HepG2 (cell line): ENCODE results near the gene HORMAD2. TPM values are rescaled to one million over a fixed set of nuclear protein-coding genes. Genes with fewer than 3 reads are reported as not detected.
A peak's percentile ranks its signal among the peaks of the same experiment; 100 is the strongest.

Experiments
- ATAC-seq: fragments of 200-7000 bp; cut with Tn5 transposase; 3 replicates; pipeline ENCODE4 v1.9.1; 2020; ENCODE audit warnings: mild to moderate bottlenecking, moderate library complexity
- BruUV-seq: library from RNA; stranded (reverse); fragments of 400-500 nt; replicated peaks from 2 replicates; lab custom pipeline; 2021; lab: Mats Ljungman, UMichigan
- CTCF ChIA-PET: fragments of 300-600 bp; formaldehyde crosslinking; extraction: SDS; loops from one replicate; lab custom pipeline; 2021; ENCODE audit warnings: low total read pairs, inconsistent platforms, low intra/inter-chr PET ratio; lab: Yijun Ruan, JAX
- POLR2A ChIA-PET: fragments of 350-600 bp; sonication (Branson Sonifier 250); formaldehyde crosslinking; loops from one replicate; lab custom pipeline; 2020; ENCODE audit warnings: antibody characterized with exemption, inconsistent platforms; lab: Yijun Ruan, JAX
- DNase-seq: peaks from one replicate; pipeline ENCODE4 v3.0.0-alpha.2; 2015; ENCODE audit warnings: low spot score
- FAIRE-seq: peaks from 3 replicates; lab custom pipeline; 2011; peaks lifted over from hg19 to GRCh38; lab: Jason Lieb, UNC
- H2AFZ ChIP-seq: one replicate; pipeline ENCODE4 v1.6.1; 2011; ENCODE audit warnings: low read length, inconsistent platforms
- H3K27ac ChIP-seq: fragments of 300-600 bp; 3 replicates; pipeline ENCODE4 v1.8.0; 2011; ENCODE audit warnings: mixed run types, mild to moderate bottlenecking, mixed read lengths, low read length, inconsistent platforms; ENCODE audit not compliant: insufficient read depth; ENCODE audit errors: extremely low read length
- H3K27me3 ChIP-seq, 2 experiments: fragments of 200-600 bp in 1 of 2; 2 replicates in 1 of 2; 3 replicates in 1 of 2; pipeline versions ENCODE4 v1.6.0 to v1.8.0; 2011; ENCODE audit warnings: low read length in 2 of 2, mild to moderate bottlenecking in 2 of 2, moderate library complexity in 2 of 2, inconsistent platforms in 1 of 2; ENCODE audit not compliant: insufficient read depth in 2 of 2, control insufficient read depth in 1 of 2
- H3K36me3 ChIP-seq, 2 experiments: fragments of 200-600 bp in 1 of 2; replicated peaks in 1 of 2; 2 replicates in 1 of 2; 3 replicates in 1 of 2; pipeline versions ENCODE4 v1.5.1 to v1.8.0; 2011; ENCODE audit warnings: low read length in 2 of 2, inconsistent platforms in 1 of 2; ENCODE audit not compliant: insufficient read depth in 2 of 2, control insufficient read depth in 1 of 2
- H3K4me1 ChIP-seq: 2 replicates; pipeline ENCODE4 v1.5.1; 2012; ENCODE audit warnings: low read length, inconsistent platforms; ENCODE audit not compliant: insufficient read depth
- H3K4me2 ChIP-seq: 2 replicates; pipeline ENCODE4 v1.6.0; 2011; ENCODE audit warnings: low read depth, low read length, inconsistent platforms
- H3K4me3 ChIP-seq, 3 experiments: fragments of 200-600 bp in 1 of 3; sonication (generic), shearing (Covaris generic) in 1 of 3; replicated peaks in 1 of 3; 2 replicates each; pipeline ENCODE4 v1.5.1; 2011 to 2016; ENCODE audit warnings: low read length in 3 of 3, inconsistent platforms in 2 of 3, low read depth in 2 of 3, mild to moderate bottlenecking in 2 of 3, control low read depth in 1 of 3, mixed read lengths in 1 of 3; ENCODE audit not compliant: insufficient read depth in 1 of 3
- H3K79me2 ChIP-seq: one replicate; pipeline ENCODE4 v1.6.1; 2011; ENCODE audit warnings: low read length, inconsistent platforms; ENCODE audit not compliant: insufficient read depth
- H3K9ac ChIP-seq: 2 replicates; pipeline ENCODE4 v1.6.0; 2011; ENCODE audit warnings: mild to moderate bottlenecking, low read depth, low read length, inconsistent platforms; ENCODE audit not compliant: insufficient read depth
- H3K9me3 ChIP-seq: 2 replicates; pipeline ENCODE4 v1.5.1; 2012; ENCODE audit warnings: mild to moderate bottlenecking, low read length
- H4K20me1 ChIP-seq: 2 replicates; pipeline ENCODE4 v1.6.0; 2011; ENCODE audit warnings: inconsistent platforms, mild to moderate bottlenecking, low read length, moderate library complexity; ENCODE audit not compliant: insufficient read depth
- EP300 ChIP-seq, 3 experiments: sonication (generic) in 1 of 3; formaldehyde crosslinking in 1 of 3; IDR thresholded peaks; 2 replicates each; pipeline versions ENCODE4 v1.5.1 to v1.6.1; 2011 to 2020; ENCODE audit warnings: low read depth in 2 of 3, low read length in 2 of 3, borderline replicate concordance in 1 of 3, improper control_type of control experiment in 1 of 3, mild to moderate bottlenecking in 1 of 3, missing genetic modification reagents in 1 of 3, moderate library complexity in 1 of 3
- HNF4A ChIP-seq: sonication (generic); formaldehyde crosslinking; IDR thresholded peaks from 2 replicates; pipeline ENCODE4 v1.4.0; 2020; ENCODE audit warnings: missing genetic modification reagents
- NR2F1 ChIP-seq, 2 experiments: fragments of 450-650 bp in 1 of 2; formaldehyde crosslinking in 1 of 2; IDR thresholded peaks; 2 replicates each; pipeline versions ENCODE4 v1.5.0 to v1.6.1; 2016 to 2020; ENCODE audit warnings: mild to moderate bottlenecking in 1 of 2, missing compliant biosample characterization in 1 of 2, missing genetic modification reagents in 1 of 2, moderate library complexity in 1 of 2
- RARA ChIP-seq: IDR thresholded peaks from 2 replicates; pipeline ENCODE4 v1.6.1; 2016; ENCODE audit warnings: missing genetic modification reagents, missing compliant biosample characterization
- RXRB ChIP-seq: IDR thresholded peaks from 2 replicates; pipeline ENCODE4 v1.6.1; 2016; ENCODE audit warnings: borderline replicate concordance, missing genetic modification reagents, missing compliant biosample characterization
- SP2 ChIP-seq: sonication (generic); formaldehyde crosslinking; IDR thresholded peaks from 2 replicates; pipeline ENCODE4 v1.5.1; 2020; ENCODE audit warnings: mild to moderate bottlenecking, missing genetic modification reagents
- TCF7L2 ChIP-seq: IDR thresholded peaks from 2 replicates; pipeline ENCODE4 v1.6.1; 2011; ENCODE audit warnings: mild to moderate bottlenecking, low read depth, low read length, moderate library complexity
- ZNF318 ChIP-seq: sonication (generic); formaldehyde crosslinking; IDR thresholded peaks from 2 replicates; pipeline ENCODE4 v1.4.0; 2020; ENCODE audit warnings: mild to moderate bottlenecking, missing genetic modification reagents
- ZNF335 ChIP-seq: sonication (generic); formaldehyde crosslinking; IDR thresholded peaks from 2 replicates; pipeline ENCODE4 v1.4.0; 2020; ENCODE audit warnings: missing genetic modification reagents
- ZNF670 ChIP-seq: sonication (generic); formaldehyde crosslinking; IDR thresholded peaks from 2 replicates; pipeline ENCODE4 v1.8.0; 2022; ENCODE audit warnings: mild to moderate bottlenecking, missing genetic modification reagents, borderline replicate concordance
- ZNF770 ChIP-seq: sonication (generic); formaldehyde crosslinking; IDR thresholded peaks from 2 replicates; pipeline ENCODE4 v1.5.0; 2020; ENCODE audit warnings: mild to moderate bottlenecking, missing genetic modification reagents
- WGBS: methylation state at CpG from one replicate; pipeline ENCODE4 v1.1.6; 2017; ENCODE audit warnings: low lambda C conversion rate; 5-methylcytosine and 5-hydroxymethylcytosine counted together
- in situ Hi-C: cut with HindIII; loops from 2 replicates; pipeline ENCODE4 v1.10.0; 2017; ENCODE audit warnings: low pct_unique_long_range_greater_than_20kb; ENCODE audit not compliant: extremely low pct_ligation_motif_present
- intact Hi-C: fragments of 100-400 bp; cut with micrococcal nuclease; formaldehyde crosslinking; loops from one replicate; pipeline ENCODE4 v1.10.0; 2022; ENCODE audit not compliant: unreplicated experiment
- polyA plus RNA-seq, 8 experiments: library from polyadenylated mRNA; depleted of rRNA in 3 of 8; stranded (reverse) in 7 of 8; unstranded in 1 of 8; fragments of >200 nt; fragmentation: Illumina TruSeq in 4 of 8; extraction: Trizol in 4 of 8; gene quantifications; 2 replicates each; pipeline versions ENCODE4 v1.2.1 to v1.2.3, GENCODE V29; 2011 to 2016; ENCODE audit warnings: low read depth in 4 of 8, missing spikeins in 1 of 8, mixed read lengths in 1 of 8; ENCODE audit not compliant: insufficient read depth in 1 of 8
- total RNA-seq, 5 experiments: library from RNA; depleted of rRNA; stranded (reverse); fragments of >200 nt; fragmentation: Illumina TruSeq; extraction: Trizol; gene quantifications; 2 replicates each; pipeline ENCODE4 v1.2.3, GENCODE V29; 2016; ENCODE audit warnings: low read depth in 1 of 5

The HORMAD2 gene
- total and polyA plus RNA-seq, 2 of the 13 experiments (the other 11 are each of a cell fraction or from before 2014, with no cell fraction given), result not detected

- TF ChIP-seq ZNF335, result no peak; the same call in 1 of the 2 replicates
- TF ChIP-seq HNF4A, result peak; percentile 57
- no peak for TF ChIP-seq ZNF670 (CRISPR knock-in tag)
- peak; percentile 59 for TF ChIP-seq RARA (CRISPR knock-in tag)
- TF ChIP-seq NR2F1 (CRISPR knock-in tag; IDR thresholded peaks at IDR 0.05), result 0 out of 4 replicates have a peak, but pooled peaks of 1 of the 2 experiments have one; percentile 44
- TF ChIP-seq ZNF770 (CRISPR knock-in tag), result peak; percentile 97
- TF ChIP-seq EP300 (IDR thresholded peaks at IDR 0.05; ENCODE audit: low read depth in 2 of 2, low read length in 2 of 2), result 0 out of 4 replicates have a peak, but pooled peaks of 1 of the 2 experiments have one; percentile 12
- no peak for TF ChIP-seq EP300 (CRISPR knock-in tag; IDR thresholded peaks at IDR 0.05; ENCODE audit: borderline replicate concordance)
- peak; percentile 24; the same call in 1 of the 2 replicates for TF ChIP-seq RXRB (CRISPR knock-in tag)
- TF ChIP-seq TCF7L2, result no peak
- TF ChIP-seq, all 625 proteins: peak for 14
These were observed 108.6 kb downstream of the HORMAD2 start (continued) for GRCh38 chr22:30188911-30189310.

- Histone ChIP-seq H3K79me2 (no peaks in the 10 kb centered on the region), H3K36me3 (no peaks in the 10 kb centered on the region), H3K9ac (no peak overlapping the region), H3K4me2 (no peak overlapping the region), H3K4me1 (peaks cover 98% of the 10 kb centered on the region)
- DNase-seq, result no peak
- in situ Hi-C loops, result no loop called here
- CTCF ChIA-PET, result no interaction called here
- TF ChIP-seq ZNF318, result no peak
- no peak for TF ChIP-seq SP2 (CRISPR knock-in tag)
- TF ChIP-seq, all 625 proteins: peak for 0
- WGBS, result 92% methylated on average over 1 of the region's 1 CpG
- intact Hi-C loops, result no loop called here
- Histone ChIP-seq H4K20me1 (no peaks in the 10 kb centered on the region), H3K9me3 (no peaks in the 10 kb centered on the region), H2AFZ (no peak overlapping the region), H3K27me3 (no peaks in the 10 kb centered on the region), H3K27ac (peak overlapping the region; percentile 23), H3K4me3 (no peak overlapping the region)
- no peak for ATAC-seq
- POLR2A ChIA-PET, result interaction anchor here (1.2 kb wide), 1 partner anchor 22 kb away, joined by 4 read pairs; no protein-coding TSS in a partner anchor
- no TSS peak for BruUV-seq
- no peak for FAIRE-seq
These were observed 110.3 kb downstream of the HORMAD2 start for GRCh38 chr22:30190574-30190973.
